HEK293 (cell line): Measurements from ENCODE around the gene CCNI.

Experiments used
- CTCF ChIA-PET: fragments of 350-600 bp; formaldehyde crosslinking; extraction: SDS; loops from one replicate; lab custom pipeline; 2021; ENCODE audit warnings: antibody characterized with exemption; lab: Yijun Ruan, JAX
- POLR2A ChIA-PET: fragments of 300-600 bp; formaldehyde crosslinking; extraction: SDS; loops from one replicate; lab custom pipeline; 2020; ENCODE audit warnings: antibody characterized with exemption, inconsistent platforms; lab: Yijun Ruan, JAX
- H3K27ac ChIP-seq: fragments of 200-500 bp; sonication (Bioruptor generic); 2 replicates; pipeline ENCODE4 v1.5.1; 2014; ENCODE audit warnings: low read depth, low read length, control low read depth, inconsistent platforms; ENCODE audit errors: extremely low read depth
- H3K36me3 ChIP-seq, 2 experiments: fragments of 200-500 bp in 1 of 2; sonication (Bioruptor generic) in 1 of 2; 1 replicate in 1 of 2; 2 replicates in 1 of 2; pipeline ENCODE4 v1.5.1; 2014 to 2017; ENCODE audit warnings: inconsistent platforms in 2 of 2, low read length in 2 of 2; ENCODE audit not compliant: control insufficient read depth in 2 of 2, insufficient read depth in 1 of 2
- H3K4me1 ChIP-seq: fragments of 200-500 bp; sonication (Bioruptor generic); 2 replicates; pipeline ENCODE4 v1.5.1; 2014; ENCODE audit warnings: mild to moderate bottlenecking, low read length, inconsistent platforms; ENCODE audit not compliant: control insufficient read depth, insufficient read depth
- H3K4me3 ChIP-seq: 2 replicates; pipeline ENCODE4 v1.5.1; 2011; ENCODE audit warnings: low read depth, mild to moderate bottlenecking, control low read depth, low read length, moderate library complexity
- H3K9me3 ChIP-seq: fragments of 200-500 bp; sonication (Bioruptor generic); 2 replicates; pipeline ENCODE4 v1.5.1; 2014; ENCODE audit warnings: low read depth, low read length, inconsistent platforms; ENCODE audit not compliant: control insufficient read depth, insufficient read depth
- KLF7 ChIP-seq: fragments of 450-650 bp; formaldehyde crosslinking; IDR thresholded peaks from 2 replicates; pipeline ENCODE4 v1.5.1; 2016; ENCODE audit warnings: missing biosample characterization, missing genetic modification characterization, borderline replicate concordance
- KLF9 ChIP-seq: fragments of 450-650 bp; formaldehyde crosslinking; IDR thresholded peaks from 2 replicates; pipeline ENCODE4 v1.5.1; 2016; ENCODE audit warnings: missing biosample characterization, missing genetic modification characterization, low read depth
- MZF1 ChIP-seq: fragments of 450-650 bp; formaldehyde crosslinking; IDR thresholded peaks from 2 replicates; pipeline ENCODE4 v1.5.1; 2017; ENCODE audit warnings: missing biosample characterization, missing genetic modification characterization, borderline replicate concordance
- SP2 ChIP-seq: fragments of 450-650 bp; formaldehyde crosslinking; IDR thresholded peaks from 2 replicates; pipeline ENCODE4 v1.5.1; 2016; ENCODE audit warnings: missing biosample characterization, missing genetic modification characterization
- YY1 ChIP-seq: fragments of 450-650 bp; formaldehyde crosslinking; IDR thresholded peaks from 2 replicates; pipeline ENCODE4 v1.5.1; 2018; ENCODE audit warnings: missing biosample characterization, missing genetic modification characterization
- ZBTB20 ChIP-seq: fragments of 450-650 bp; formaldehyde crosslinking; IDR thresholded peaks from 2 replicates; pipeline ENCODE4 v1.5.1; 2016; ENCODE audit warnings: missing biosample characterization, missing genetic modification characterization
- ZBTB8A ChIP-seq: fragments of 450-650 bp; formaldehyde crosslinking; IDR thresholded peaks from 2 replicates; pipeline ENCODE4 v1.5.1; 2016; ENCODE audit warnings: missing biosample characterization, missing genetic modification characterization
- ZFP69B ChIP-seq: fragments of 450-650 bp; formaldehyde crosslinking; IDR thresholded peaks from 2 replicates; pipeline ENCODE4 v1.5.1; 2016; ENCODE audit warnings: missing biosample characterization, missing genetic modification characterization
- ZIC2 ChIP-seq: fragments of 450-650 bp; formaldehyde crosslinking; IDR thresholded peaks from 2 replicates; pipeline ENCODE4 v1.5.1; 2016; ENCODE audit warnings: missing biosample characterization, missing genetic modification characterization
- ZNF114 ChIP-seq: fragments of 450-650 bp; formaldehyde crosslinking; IDR thresholded peaks from 2 replicates; pipeline ENCODE4 v1.5.0; 2017; ENCODE audit warnings: missing biosample characterization, missing genetic modification characterization
- ZNF311 ChIP-seq: fragments of 450-650 bp; formaldehyde crosslinking; IDR thresholded peaks from 2 replicates; pipeline ENCODE4 v1.5.1; 2017; ENCODE audit warnings: missing biosample characterization, missing genetic modification characterization, borderline replicate concordance
- ZNF324 ChIP-seq: fragments of 450-650 bp; formaldehyde crosslinking; IDR thresholded peaks from 2 replicates; pipeline ENCODE4 v1.5.1; 2016; ENCODE audit warnings: missing biosample characterization, missing genetic modification characterization
- ZNF501 ChIP-seq: fragments of 450-650 bp; formaldehyde crosslinking; IDR thresholded peaks from 2 replicates; pipeline ENCODE4 v1.5.1; 2016; ENCODE audit warnings: missing biosample characterization, missing genetic modification characterization
- ZNF530 ChIP-seq: fragments of 450-650 bp; formaldehyde crosslinking; IDR thresholded peaks from 2 replicates; pipeline ENCODE4 v1.5.1; 2016; ENCODE audit warnings: low read depth, missing biosample characterization, missing genetic modification characterization
- ZNF549 ChIP-seq: fragments of 450-650 bp; IDR thresholded peaks from 2 replicates; pipeline ENCODE4 v1.5.1; 2018; ENCODE audit warnings: missing biosample characterization, missing genetic modification characterization, mild to moderate bottlenecking, inconsistent platforms, moderate library complexity
- ZNF621 ChIP-seq: fragments of 450-650 bp; formaldehyde crosslinking; IDR thresholded peaks from 2 replicates; pipeline ENCODE4 v1.5.1; 2017; ENCODE audit warnings: missing biosample characterization, missing genetic modification characterization
- ZNF623 ChIP-seq: fragments of 450-650 bp; formaldehyde crosslinking; IDR thresholded peaks from 2 replicates; pipeline ENCODE4 v1.5.1; 2016; ENCODE audit warnings: missing biosample characterization, missing genetic modification characterization
- ZNF660 ChIP-seq: fragments of 450-650 bp; IDR thresholded peaks from 2 replicates; pipeline ENCODE4 v1.5.1; 2018; ENCODE audit warnings: missing biosample characterization, mild to moderate bottlenecking, missing genetic modification characterization
- ZNF777 ChIP-seq: fragments of 450-650 bp; formaldehyde crosslinking; IDR thresholded peaks from 2 replicates; pipeline ENCODE4 v1.5.1; 2017; ENCODE audit warnings: missing biosample characterization, missing genetic modification characterization, borderline replicate concordance
- ZNF792 ChIP-seq: fragments of 450-650 bp; formaldehyde crosslinking; IDR thresholded peaks from 2 replicates; pipeline ENCODE4 v1.5.1; 2016; ENCODE audit warnings: missing biosample characterization, missing genetic modification characterization
- TF ChIP-seq, protein P1 (sequence below): fragments of 450-650 bp; formaldehyde crosslinking; IDR thresholded peaks from 2 replicates; pipeline ENCODE4 v1.5.1; 2016; ENCODE audit warnings: missing biosample characterization, missing genetic modification characterization
- TF ChIP-seq, protein P2 (sequence below): fragments of 450-650 bp; formaldehyde crosslinking; optimal IDR thresholded peaks from 2 replicates; pipeline ENCODE3; 2016; ENCODE audit warnings: missing biosample characterization, mild to moderate bottlenecking, missing genetic modification characterization
- TF ChIP-seq, protein P3 (sequence below): fragments of 450-650 bp; formaldehyde crosslinking; IDR thresholded peaks from 2 replicates; pipeline ENCODE4 v1.5.1; 2016; ENCODE audit warnings: missing biosample characterization, missing genetic modification characterization
- TF ChIP-seq, protein P4 (sequence below): fragments of 450-650 bp; formaldehyde crosslinking; IDR thresholded peaks from 2 replicates; pipeline ENCODE4 v1.5.1; 2016; ENCODE audit warnings: missing biosample characterization, missing genetic modification characterization, borderline replicate concordance
- TF ChIP-seq, protein P5 (sequence below): fragments of 450-650 bp; formaldehyde crosslinking; IDR thresholded peaks from 2 replicates; pipeline ENCODE4 v1.5.1; 2017; ENCODE audit warnings: missing biosample characterization, missing genetic modification characterization

Gene CCNI

DNA sequence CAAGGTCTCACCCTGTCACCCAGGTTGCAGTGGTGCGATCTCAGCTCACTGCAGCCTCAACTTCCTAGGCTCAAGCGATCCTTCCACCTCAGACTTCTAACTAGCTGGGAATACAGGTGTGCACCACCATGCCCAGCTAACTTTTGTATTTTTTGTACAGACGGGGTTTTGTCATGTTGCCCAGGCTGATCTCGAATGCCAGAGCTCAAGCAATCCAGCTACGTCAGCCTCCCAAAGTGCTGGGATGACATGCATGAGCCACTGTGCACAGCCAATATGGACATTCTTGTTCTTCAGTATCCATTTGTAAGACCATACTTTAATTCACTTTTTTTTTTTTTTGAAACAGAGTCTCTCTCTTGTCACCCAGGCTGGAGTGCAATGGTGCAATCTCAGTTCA lies 3.5 kb upstream of the CCNI start:
- TF ChIP-seq ZNF549 (tag by site-specific recombination), result no peak
- no peak for TF ChIP-seq ZNF792 (tag by site-specific recombination)
- no peak for TF ChIP-seq ZNF311 (tag by site-specific recombination)
- TF ChIP-seq, protein P1, sequence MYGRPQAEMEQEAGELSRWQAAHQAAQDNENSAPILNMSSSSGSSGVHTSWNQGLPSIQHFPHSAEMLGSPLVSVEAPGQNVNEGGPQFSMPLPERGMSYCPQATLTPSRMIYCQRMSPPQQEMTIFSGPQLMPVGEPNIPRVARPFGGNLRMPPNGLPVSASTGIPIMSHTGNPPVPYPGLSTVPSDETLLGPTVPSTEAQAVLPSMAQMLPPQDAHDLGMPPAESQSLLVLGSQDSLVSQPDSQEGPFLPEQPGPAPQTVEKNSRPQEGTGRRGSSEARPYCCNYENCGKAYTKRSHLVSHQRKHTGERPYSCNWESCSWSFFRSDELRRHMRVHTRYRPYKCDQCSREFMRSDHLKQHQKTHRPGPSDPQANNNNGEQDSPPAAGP, result no peak
- no peak for TF ChIP-seq ZNF114 (tag by site-specific recombination)
- TF ChIP-seq ZNF621, result no peak
- no peak for TF ChIP-seq SP2 (tag by site-specific recombination)
- TF ChIP-seq ZNF530 (tag by site-specific recombination), result no peak
- TF ChIP-seq, protein P2, sequence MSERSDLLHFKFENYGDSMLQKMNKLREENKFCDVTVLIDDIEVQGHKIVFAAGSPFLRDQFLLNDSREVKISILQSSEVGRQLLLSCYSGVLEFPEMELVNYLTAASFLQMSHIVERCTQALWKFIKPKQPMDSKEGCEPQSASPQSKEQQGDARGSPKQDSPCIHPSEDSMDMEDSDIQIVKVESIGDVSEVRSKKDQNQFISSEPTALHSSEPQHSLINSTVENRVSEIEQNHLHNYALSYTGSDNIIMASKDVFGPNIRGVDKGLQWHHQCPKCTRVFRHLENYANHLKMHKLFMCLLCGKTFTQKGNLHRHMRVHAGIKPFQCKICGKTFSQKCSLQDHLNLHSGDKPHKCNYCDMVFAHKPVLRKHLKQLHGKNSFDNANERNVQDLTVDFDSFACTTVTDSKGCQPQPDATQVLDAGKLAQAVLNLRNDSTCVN, result no peak
- no peak for TF ChIP-seq KLF7 (tag by site-specific recombination)
- TF ChIP-seq ZNF501 (tag by site-specific recombination), result no peak
- no peak for TF ChIP-seq ZNF777
- no peak for TF ChIP-seq KLF9 (tag by site-specific recombination)
- TF ChIP-seq ZNF324 (tag by site-specific recombination), result no peak
- no peak for TF ChIP-seq ZNF623 (tag by site-specific recombination)
- TF ChIP-seq ZBTB8A, result no peak
- TF ChIP-seq ZIC2, result no peak
- TF ChIP-seq ZFP69B (tag by site-specific recombination), result no peak
- TF ChIP-seq, all 188 proteins: peak for 0
- Histone ChIP-seq H3K27ac (no peak overlapping the region), H3K9me3 (no peaks in the 10 kb centered on the region), H3K36me3 (no peaks in the 10 kb centered on the region), H3K4me3 (no peak overlapping the region), H3K4me1 (no peaks in the 10 kb centered on the region)
- CTCF ChIA-PET, result no interaction called here
- POLR2A ChIA-PET, result interaction anchor here (1.1 kb wide), 1 partner anchor 9 kb away, joined by 3 read pairs; no protein-coding TSS in a partner anchor

DNA sequence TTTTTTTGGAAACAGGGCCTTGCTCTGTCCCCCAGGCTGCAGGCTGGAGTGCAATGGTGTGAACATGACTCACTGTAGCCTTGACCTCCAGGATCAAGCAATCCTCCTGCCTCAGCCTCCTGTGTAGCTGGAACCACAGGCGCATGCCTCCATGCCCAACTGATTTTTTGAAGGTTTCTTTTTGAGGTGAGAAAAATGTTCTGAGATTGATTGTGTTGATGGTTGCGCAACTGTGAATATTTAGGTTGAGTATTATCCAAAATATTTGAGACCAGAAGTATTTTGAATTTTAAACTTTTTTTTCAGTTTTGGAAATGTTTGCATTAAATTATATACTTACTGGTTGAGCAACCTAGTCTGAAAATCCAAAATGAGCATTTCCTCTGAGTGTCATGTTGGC lies 2.6 kb upstream of the CCNI start:
- ChIA-PET CTCF (interaction anchor here (0.6 kb wide), 1 partner anchor 287 kb away, joined by 3 read pairs; no protein-coding TSS in a partner anchor), POLR2A (interaction anchor here (1.1 kb wide), 1 partner anchor 10 kb away, joined by 3 read pairs; no protein-coding TSS in a partner anchor)
- no peak overlapping the region for H3K27ac ChIP-seq
- TF ChIP-seq YY1 (tag by site-specific recombination), result no peak
- no peak for TF ChIP-seq ZNF660 (tag by site-specific recombination)
- TF ChIP-seq MZF1 (tag by site-specific recombination), result no peak
- TF ChIP-seq, protein P3, sequence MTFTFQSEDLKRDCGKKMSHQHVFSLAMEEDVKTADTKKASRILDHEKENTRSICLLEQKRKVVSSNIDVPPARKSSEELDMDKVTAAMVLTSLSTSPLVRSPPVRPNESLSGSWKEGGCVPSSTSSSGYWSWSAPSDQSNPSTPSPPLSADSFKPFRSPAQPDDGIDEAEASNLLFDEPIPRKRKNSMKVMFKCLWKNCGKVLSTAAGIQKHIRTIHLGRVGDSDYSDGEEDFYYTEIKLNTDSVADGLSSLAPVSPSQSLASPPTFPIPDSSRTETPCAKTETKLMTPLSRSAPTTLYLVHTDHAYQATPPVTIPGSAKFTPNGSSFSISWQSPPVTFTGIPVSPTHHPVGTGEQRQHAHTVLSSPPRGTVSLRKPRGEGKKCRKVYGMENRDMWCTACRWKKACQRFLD (tag by site-specific recombination), result no peak
- TF ChIP-seq ZBTB20, result no peak
- TF ChIP-seq, protein P4, sequence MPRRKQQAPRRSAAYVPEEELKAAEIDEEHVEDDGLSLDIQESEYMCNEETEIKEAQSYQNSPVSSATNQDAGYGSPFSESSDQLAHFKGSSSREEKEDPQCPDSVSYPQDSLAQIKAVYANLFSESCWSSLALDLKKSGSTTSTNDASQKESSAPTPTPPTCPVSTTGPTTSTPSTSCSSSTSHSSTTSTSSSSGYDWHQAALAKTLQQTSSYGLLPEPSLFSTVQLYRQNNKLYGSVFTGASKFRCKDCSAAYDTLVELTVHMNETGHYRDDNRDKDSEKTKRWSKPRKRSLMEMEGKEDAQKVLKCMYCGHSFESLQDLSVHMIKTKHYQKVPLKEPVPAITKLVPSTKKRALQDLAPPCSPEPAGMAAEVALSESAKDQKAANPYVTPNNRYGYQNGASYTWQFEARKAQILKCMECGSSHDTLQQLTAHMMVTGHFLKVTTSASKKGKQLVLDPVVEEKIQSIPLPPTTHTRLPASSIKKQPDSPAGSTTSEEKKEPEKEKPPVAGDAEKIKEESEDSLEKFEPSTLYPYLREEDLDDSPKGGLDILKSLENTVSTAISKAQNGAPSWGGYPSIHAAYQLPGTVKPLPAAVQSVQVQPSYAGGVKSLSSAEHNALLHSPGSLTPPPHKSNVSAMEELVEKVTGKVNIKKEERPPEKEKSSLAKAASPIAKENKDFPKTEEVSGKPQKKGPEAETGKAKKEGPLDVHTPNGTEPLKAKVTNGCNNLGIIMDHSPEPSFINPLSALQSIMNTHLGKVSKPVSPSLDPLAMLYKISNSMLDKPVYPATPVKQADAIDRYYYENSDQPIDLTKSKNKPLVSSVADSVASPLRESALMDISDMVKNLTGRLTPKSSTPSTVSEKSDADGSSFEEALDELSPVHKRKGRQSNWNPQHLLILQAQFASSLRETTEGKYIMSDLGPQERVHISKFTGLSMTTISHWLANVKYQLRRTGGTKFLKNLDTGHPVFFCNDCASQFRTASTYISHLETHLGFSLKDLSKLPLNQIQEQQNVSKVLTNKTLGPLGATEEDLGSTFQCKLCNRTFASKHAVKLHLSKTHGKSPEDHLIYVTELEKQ, result no peak
- TF ChIP-seq, protein P5, sequence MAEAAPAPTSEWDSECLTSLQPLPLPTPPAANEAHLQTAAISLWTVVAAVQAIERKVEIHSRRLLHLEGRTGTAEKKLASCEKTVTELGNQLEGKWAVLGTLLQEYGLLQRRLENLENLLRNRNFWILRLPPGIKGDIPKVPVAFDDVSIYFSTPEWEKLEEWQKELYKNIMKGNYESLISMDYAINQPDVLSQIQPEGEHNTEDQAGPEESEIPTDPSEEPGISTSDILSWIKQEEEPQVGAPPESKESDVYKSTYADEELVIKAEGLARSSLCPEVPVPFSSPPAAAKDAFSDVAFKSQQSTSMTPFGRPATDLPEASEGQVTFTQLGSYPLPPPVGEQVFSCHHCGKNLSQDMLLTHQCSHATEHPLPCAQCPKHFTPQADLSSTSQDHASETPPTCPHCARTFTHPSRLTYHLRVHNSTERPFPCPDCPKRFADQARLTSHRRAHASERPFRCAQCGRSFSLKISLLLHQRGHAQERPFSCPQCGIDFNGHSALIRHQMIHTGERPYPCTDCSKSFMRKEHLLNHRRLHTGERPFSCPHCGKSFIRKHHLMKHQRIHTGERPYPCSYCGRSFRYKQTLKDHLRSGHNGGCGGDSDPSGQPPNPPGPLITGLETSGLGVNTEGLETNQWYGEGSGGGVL, result no peak

More for the DNA sequence above, 2.6 kb upstream of the CCNI start:
- no peaks in the 10 kb centered on the region for H3K9me3 ChIP-seq
- no peak overlapping the region for H3K4me3 ChIP-seq
- H3K4me1 ChIP-seq, result no peaks in the 10 kb centered on the region
- H3K36me3 ChIP-seq, result no peaks in the 10 kb centered on the region
